ENCODE measurements around the gene DTNB.
"Not testable (repeated sequence)": the region's sequence is repeated elsewhere in the genome, so short reads cannot be mapped to it uniquely, and the experiment has no call there.

Gene DTNB

GRCh38 chr2:25557179-25558036 lies 116.0 kb downstream of the DTNB start:
- TF ChIP-seq CTCF (IDR thresholded peaks at IDR 0.05; ENCODE audit: low read length, missing control alignments), result no peak
- no peak for DNase-seq (ENCODE audit: low read depth)
- no peak overlapping the region for H3K4me3 ChIP-seq (replicated peaks; ENCODE audit: low read depth, low read length)

DNA sequence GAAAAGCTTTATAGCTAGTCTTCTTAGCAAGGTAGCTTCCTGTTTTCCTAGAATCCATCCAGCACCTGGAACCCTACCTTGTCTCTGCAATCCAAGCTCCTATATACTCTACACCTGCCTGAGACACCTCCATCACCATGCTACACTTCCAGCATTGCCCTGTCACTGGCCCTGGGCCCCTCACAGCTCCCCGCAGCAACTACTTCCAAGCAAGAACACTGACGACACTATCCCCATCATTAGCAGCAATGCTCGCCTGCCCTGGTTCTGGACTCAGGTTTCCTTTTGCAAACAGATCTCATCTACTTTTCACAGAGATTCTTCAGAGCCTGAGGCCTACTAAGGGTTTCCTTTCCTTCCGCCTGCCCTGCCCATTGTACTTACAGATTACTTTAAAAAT lies 121.1 kb downstream of the DTNB start:
- DNase-seq (ENCODE audit: low read depth), result no peak
- no peak for TF ChIP-seq CTCF (IDR thresholded peaks at IDR 0.05; ENCODE audit: low read length, missing control alignments)

DNA sequence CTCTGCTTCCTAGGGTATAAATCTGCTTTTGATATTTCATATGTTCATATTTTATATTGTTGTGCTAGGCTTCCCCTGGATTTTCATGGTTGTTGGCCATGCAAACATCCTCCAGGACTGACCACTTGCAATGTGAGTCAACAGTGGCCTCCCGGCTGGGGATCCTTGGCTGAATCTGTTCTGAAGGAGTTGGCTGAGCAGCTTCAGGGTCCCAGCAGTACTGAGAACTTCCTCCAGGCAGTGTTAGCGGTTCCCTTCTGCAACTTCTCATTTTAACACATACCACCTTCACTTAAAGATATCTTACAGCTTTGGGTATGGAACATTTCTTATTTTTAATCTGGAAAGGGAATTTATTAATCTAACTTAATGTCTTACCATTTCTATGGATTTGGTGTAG lies 122.1 kb downstream of the DTNB start:
- no peak overlapping the region for H3K4me3 ChIP-seq (replicated peaks; ENCODE audit: low read depth, low read length)
- no peak for DNase-seq (ENCODE audit: low read depth)
- TF ChIP-seq CTCF (IDR thresholded peaks at IDR 0.05; ENCODE audit: low read length, missing control alignments), result no peak

More for the DNA sequence above, 121.1 kb downstream of the DTNB start:
- no peak overlapping the region for H3K4me3 ChIP-seq (replicated peaks; ENCODE audit: low read depth, low read length)

- DNase-seq (ENCODE audit: low read depth); H3K4me3 ChIP-seq (replicated peaks; ENCODE audit: low read depth, low read length): not testable (repeated sequence)
Observed at GRCh38 chr2:25549571-25549970, 123.8 kb downstream of the DTNB start.

GRCh38 chr2:25548601-25549000 lies 124.8 kb downstream of the DTNB start:
- no peak overlapping the region for H3K4me3 ChIP-seq (replicated peaks; ENCODE audit: low read depth, low read length)
- DNase-seq (ENCODE audit: low read depth), result no peak
- no peak for TF ChIP-seq CTCF (IDR thresholded peaks at IDR 0.05; ENCODE audit: low read length, missing control alignments)

GRCh38 chr2:25546852-25547251 lies 126.5 kb downstream of the DTNB start:
- no peak for TF ChIP-seq CTCF (IDR thresholded peaks at IDR 0.05; ENCODE audit: low read length, missing control alignments)
- H3K4me3 ChIP-seq (replicated peaks; ENCODE audit: low read depth, low read length), result no peak overlapping the region
- no peak for DNase-seq (ENCODE audit: low read depth)

DNA sequence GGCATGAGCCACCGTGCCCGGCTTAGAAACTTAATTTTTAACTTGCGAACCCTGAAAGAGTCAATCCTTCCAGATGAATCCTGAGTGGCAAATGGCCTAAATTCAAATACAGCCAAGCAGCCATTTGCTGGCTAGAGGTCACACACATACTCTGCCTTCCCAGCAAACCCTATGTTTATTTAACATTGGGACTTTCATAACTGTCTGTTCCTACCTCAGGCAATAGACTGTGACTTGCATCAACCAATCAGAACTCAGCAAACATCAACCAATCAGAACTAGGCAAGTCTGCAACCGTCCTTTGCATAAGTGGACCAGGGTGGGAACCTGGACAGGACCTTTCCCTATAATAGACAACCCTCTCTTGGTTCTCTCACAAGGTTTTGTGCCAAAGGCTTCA lies 127.5 kb downstream of the DTNB start:
- H3K4me3 ChIP-seq (replicated peaks; ENCODE audit: low read depth, low read length), result no peak overlapping the region
- no peak for DNase-seq (ENCODE audit: low read depth)
- no peak for TF ChIP-seq CTCF (IDR thresholded peaks at IDR 0.05; ENCODE audit: low read length, missing control alignments)

All from fibroblast of pulmonary artery (primary cell).